Duodenal mucosa (tissue), 2 donors: Measurements from ENCODE around the gene GZMM.
A peak's percentile ranks its signal among the peaks of the same experiment; 100 is the strongest.

ENCODE experiments used
- H3K27ac ChIP-seq: one replicate; pipeline ENCODE4 v1.7.0; 2013; ENCODE audit warnings: low read depth, low read length
- H3K27me3 ChIP-seq, 2 donors: one replicate each; pipeline ENCODE4 v1.7.0; 2013; ENCODE audit warnings: low read length in 2 of 2, control low read depth in 1 of 2; ENCODE audit not compliant: insufficient read depth in 2 of 2, control insufficient read depth in 1 of 2
- H3K36me3 ChIP-seq, 2 donors: one replicate each; pipeline ENCODE4 v1.7.0; 2013; ENCODE audit warnings: low read length in 2 of 2, control low read depth in 1 of 2; ENCODE audit not compliant: insufficient read depth in 2 of 2, control insufficient read depth in 1 of 2
- H3K4me1 ChIP-seq, 2 donors: one replicate each; pipeline ENCODE4 v1.7.0; 2013; ENCODE audit warnings: low read length in 2 of 2, control low read depth in 1 of 2; ENCODE audit not compliant: insufficient read depth in 2 of 2, control insufficient read depth in 1 of 2
- H3K4me3 ChIP-seq, 2 donors: one replicate each; pipeline ENCODE4 v1.7.0; 2013; ENCODE audit warnings: low read length in 2 of 2, low read depth in 1 of 2
- H3K9ac ChIP-seq, 2 donors: one replicate each; pipeline ENCODE4 v1.7.0; 2013; ENCODE audit warnings: low read length in 2 of 2, low read depth in 1 of 2
- H3K9me3 ChIP-seq, 2 donors: one replicate each; pipeline ENCODE4 v1.7.0; 2013; ENCODE audit warnings: low read length in 2 of 2, control low read depth in 1 of 2; ENCODE audit not compliant: control insufficient read depth in 1 of 2

The GZMM gene

GRCh38 chr19:498977-499623, 44.8 kb upstream of the GZMM start:
- H3K9ac ChIP-seq = no peak overlapping the region
- no peak overlapping the region for H3K27ac ChIP-seq
- H3K36me3 ChIP-seq = no peaks in the 10 kb centered on the region
- no peak overlapping the region for H3K4me3 ChIP-seq
- peaks cover 16 to 18% of the 10 kb centered on the region in 2 donors for H3K27me3 ChIP-seq
- no peaks in the 10 kb centered on the region for H3K9me3 ChIP-seq
- peaks cover 4 to 7% of the 10 kb centered on the region in 2 donors for H3K4me1 ChIP-seq

DNA sequence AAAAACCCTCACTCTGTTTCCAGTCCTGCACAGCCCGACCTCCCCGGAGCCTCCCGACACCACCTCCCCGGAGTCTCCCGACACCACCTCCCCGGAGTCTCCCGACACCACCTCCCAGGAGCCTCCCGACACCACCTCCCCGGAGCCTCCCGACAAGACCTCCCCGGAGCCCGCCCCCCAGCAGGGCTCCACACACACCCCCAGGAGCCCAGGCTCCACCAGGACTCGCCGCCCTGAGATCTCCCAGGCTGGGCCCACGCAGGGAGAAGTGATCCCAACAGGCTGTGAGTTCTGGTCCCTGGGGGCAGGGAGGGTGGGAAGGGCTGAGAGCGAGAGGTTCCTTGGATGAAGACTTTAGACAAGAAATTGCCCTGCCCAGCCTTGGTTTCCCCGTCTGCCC, 42.2 kb upstream of the GZMM start:
- H3K27me3 ChIP-seq = peaks cover 16 to 18% of the 10 kb centered on the region in 2 donors
- no peak overlapping the region for H3K9ac ChIP-seq
- H3K4me1 ChIP-seq = peaks cover 7 to 9% of the 10 kb centered on the region in 2 donors
- H3K4me3 ChIP-seq = no peak overlapping the region
- no peak overlapping the region for H3K27ac ChIP-seq
- no peaks in the 10 kb centered on the region for H3K9me3 ChIP-seq
- H3K36me3 ChIP-seq = no peaks in the 10 kb centered on the region

DNA sequence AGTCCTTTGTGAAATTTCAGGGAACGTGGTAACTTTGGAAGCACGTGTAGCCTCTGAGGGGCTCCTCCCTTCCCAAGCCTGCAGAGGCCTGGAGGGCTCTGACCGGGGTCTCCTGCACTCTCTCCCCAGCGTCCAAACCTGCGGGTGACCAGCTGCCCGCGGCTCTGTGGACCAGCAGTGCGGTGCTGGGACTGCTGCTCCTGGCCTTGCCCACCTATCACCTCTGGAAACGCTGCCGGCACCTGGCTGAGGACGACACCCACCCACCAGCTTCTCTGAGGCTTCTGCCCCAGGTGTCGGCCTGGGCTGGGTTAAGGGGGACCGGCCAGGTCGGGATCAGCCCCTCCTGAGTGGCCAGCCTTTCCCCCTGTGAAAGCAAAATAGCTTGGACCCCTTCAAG, 39.2 kb upstream of the GZMM start:
- H3K27ac ChIP-seq = no peak overlapping the region
- peaks cover 0 to under 1% of the 10 kb centered on the region in 2 donors for H3K27me3 ChIP-seq
- H3K9ac ChIP-seq = no peak overlapping the region
- no peaks in the 10 kb centered on the region for H3K36me3 ChIP-seq
- H3K4me3 ChIP-seq = no peak overlapping the region
- H3K9me3 ChIP-seq = no peaks in the 10 kb centered on the region
- H3K4me1 ChIP-seq = peaks cover 9 to 17% of the 10 kb centered on the region in 2 donors

- peak overlapping the region; percentile 86 for H3K27ac ChIP-seq
- peak overlapping the region; percentile 62 to 89 for H3K9ac ChIP-seq
- H3K36me3 ChIP-seq = no peaks in the 10 kb centered on the region
- peak overlapping the region; percentile 80 to 83 for H3K4me3 ChIP-seq
- H3K9me3 ChIP-seq = no peaks in the 10 kb centered on the region
- peaks cover 17 to 32% of the 10 kb centered on the region in 2 donors for H3K4me1 ChIP-seq
- peaks cover 0 to 3% of the 10 kb centered on the region in 2 donors for H3K27me3 ChIP-seq
These were observed 37.2 kb upstream of the GZMM start for GRCh38 chr19:506404-507285.

- Histone ChIP-seq H3K27ac (peak within 1 kb of the TSS; percentile 86), H3K36me3 (no peaks in the 10 kb centered on the region), H3K4me3 (peak within 1 kb of the TSS; percentile 80 to 83), H3K27me3 (peaks cover 0 to 3% of the 10 kb centered on the region in 2 donors), H3K9me3 (no peaks in the 10 kb centered on the region), H3K4me1 (peaks cover 17 to 33% of the 10 kb centered on the region in 2 donors), H3K9ac (peak within 1 kb of the TSS; percentile 62 to 89)
These were observed 36.3 kb upstream of the GZMM start, which contains the start of gene TPGS1 for GRCh38 chr19:507286-508203. TSS of gene TPGS1 (plus strand) at chr19:507497. CDS start at chr19:507507, 10 bp downstream.

DNA sequence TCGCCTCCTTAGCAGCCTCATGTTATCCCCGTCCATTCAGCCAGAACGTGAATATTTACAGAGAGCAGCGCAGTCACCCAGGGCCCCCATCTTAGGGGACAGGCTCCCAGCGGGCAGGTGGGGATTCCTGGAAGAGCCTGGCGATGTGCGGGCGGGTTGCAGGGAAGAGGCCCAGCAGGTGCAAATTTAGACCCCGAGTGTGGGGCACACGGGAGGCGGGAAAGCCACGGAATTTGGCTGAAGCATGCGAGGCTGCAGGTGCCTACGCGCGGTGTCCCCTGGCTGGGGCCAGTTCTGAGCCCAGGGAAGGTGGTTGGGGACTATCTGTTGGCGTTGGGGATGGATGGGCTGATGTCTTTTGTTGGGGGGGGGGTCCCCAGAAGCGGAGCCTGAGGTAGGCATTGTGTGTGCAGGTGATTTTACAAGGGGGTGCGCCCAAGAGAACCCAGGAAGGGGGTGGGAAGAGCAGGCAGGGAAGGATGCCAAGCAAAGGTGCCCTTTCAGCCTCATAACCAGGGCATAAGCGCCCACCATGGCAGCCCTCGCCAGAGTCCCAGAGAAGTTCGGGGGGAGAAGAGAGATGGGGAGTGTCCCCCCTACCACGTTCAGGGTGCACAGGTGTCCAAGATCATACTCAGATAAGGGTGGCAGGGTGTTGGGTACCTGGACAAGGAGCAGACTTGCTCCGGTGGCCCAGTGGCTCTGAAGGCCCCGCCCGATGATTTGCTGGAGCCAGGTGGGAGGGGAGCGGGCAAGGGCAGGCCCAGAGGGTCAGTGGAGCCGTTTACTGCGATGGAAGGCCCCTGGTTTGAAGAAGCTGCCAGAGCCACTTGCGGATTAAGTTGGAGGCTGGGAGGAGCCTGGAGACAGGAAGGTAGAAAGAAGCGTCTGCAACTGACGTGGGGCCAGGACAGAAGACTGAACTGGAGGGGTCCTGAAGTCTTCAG, 35.4 kb upstream of the GZMM start:
- no peaks in the 10 kb centered on the region for H3K36me3 ChIP-seq
- H3K4me3 ChIP-seq = peak overlapping the region; percentile 80 to 83
- peaks cover 17 to 33% of the 10 kb centered on the region in 2 donors for H3K4me1 ChIP-seq
- H3K27ac ChIP-seq = no peak overlapping the region
- no peaks in the 10 kb centered on the region for H3K9me3 ChIP-seq
- peaks cover 0 to 6% of the 10 kb centered on the region in 2 donors for H3K27me3 ChIP-seq
- H3K9ac ChIP-seq = peak overlapping the region; percentile 55 to 57

DNA sequence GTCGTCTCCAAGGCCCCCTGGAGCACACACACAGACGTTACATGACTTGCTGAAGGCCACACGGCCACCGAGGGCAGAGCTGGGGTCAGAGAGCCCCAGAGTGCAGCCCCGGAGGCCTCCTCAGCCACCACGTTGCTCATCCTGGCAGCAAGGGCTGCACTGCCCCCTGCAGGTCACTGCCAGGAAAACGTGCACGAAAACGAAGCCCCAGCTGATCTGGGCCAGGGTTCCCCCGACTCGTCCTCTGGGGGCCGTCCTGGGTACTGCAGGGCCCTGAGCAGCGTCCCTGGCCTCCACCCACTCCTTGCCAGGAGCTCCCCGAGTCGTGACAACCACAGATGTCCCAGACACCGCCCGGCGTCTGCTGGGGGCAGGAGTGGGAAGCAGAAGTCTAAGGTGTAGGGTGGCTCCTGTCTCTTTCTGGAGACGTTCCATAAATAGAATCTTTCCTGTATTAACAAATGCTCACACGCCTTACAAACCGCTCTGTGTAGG, 33.2 kb upstream of the GZMM start:
- Histone ChIP-seq H3K4me3 (peak overlapping the region; percentile 41 to 48), H3K9ac (peak overlapping the region; percentile 43 to 44), H3K9me3 (no peaks in the 10 kb centered on the region), H3K4me1 (peaks cover 17 to 33% of the 10 kb centered on the region in 2 donors), H3K36me3 (no peaks in the 10 kb centered on the region), H3K27ac (peak overlapping the region; percentile 34), H3K27me3 (peaks cover 0 to 15% of the 10 kb centered on the region in 2 donors)

GRCh38 chr19:511101-511851, 32.6 kb upstream of the GZMM start:
- no peaks in the 10 kb centered on the region for H3K9me3 ChIP-seq
- peaks cover 0 to 15% of the 10 kb centered on the region in 2 donors for H3K27me3 ChIP-seq
- peaks cover 17 to 32% of the 10 kb centered on the region in 2 donors for H3K4me1 ChIP-seq
- peak overlapping the region; percentile 34 for H3K27ac ChIP-seq
- no peaks in the 10 kb centered on the region for H3K36me3 ChIP-seq
- peak overlapping the region; percentile 41 to 48 for H3K4me3 ChIP-seq
- H3K9ac ChIP-seq = peak overlapping the region; percentile 43 to 44
